Fibroblast of villous mesenchyme (primary cell): ENCODE measurements around the gene CREB3L1. TPM values are rescaled to one million over a fixed set of nuclear protein-coding genes. Genes with fewer than 3 reads are reported as not detected.

ENCODE experiments used
- DNase-seq: peaks from one replicate; pipeline ENCODE4 v3.0.0-alpha.2; 2010; ENCODE audit warnings: low read depth
- H3K4me3 ChIP-seq: 2 replicates; pipeline ENCODE4 v1.5.1; 2011; ENCODE audit warnings: low read depth, mild to moderate bottlenecking, low read length
- total RNA-seq: library from RNA; depleted of rRNA; stranded (reverse); fragments of >200 nt; gene quantifications from 2 replicates; pipeline ENCODE4 v1.2.3, GENCODE V29; 2012
- TF ChIP-seq, protein P1 (sequence below): IDR thresholded peaks from 2 replicates; pipeline ENCODE4 v1.5.1; 2012; ENCODE audit warnings: low read depth, mild to moderate bottlenecking, low read length; ENCODE audit not compliant: insufficient read depth

CREB3L1 gene
- total RNA-seq, 1 donor: 40.6 TPM

DNA sequence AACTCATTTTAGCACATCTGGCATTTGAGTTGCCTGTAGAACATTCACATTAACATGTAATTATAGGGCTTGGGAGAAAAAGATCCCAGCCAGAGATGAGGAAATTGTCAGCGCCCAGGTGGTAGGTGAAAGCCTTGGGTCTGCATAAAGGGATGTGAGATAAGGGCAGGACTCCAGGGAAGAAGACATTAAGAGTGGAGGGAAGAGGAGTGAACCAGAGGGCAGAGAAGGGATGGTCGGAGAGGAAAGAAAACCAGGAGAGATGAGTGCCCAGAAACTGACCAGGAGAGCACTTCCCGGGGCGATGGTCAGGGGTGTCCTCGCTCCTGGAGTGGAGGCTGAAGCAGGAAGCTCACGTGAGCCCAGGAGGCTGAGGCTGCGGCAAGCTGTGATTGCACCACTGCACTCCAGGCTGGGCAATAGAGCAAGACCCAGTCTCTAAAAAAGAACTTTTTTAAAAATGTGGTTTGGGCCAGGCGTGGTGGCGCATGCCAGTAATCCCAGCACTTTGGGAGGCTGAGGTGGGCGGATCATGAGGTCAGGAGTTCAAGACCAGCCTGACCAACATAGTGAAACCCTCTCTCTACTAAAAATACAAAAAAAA lies 49.5 kb downstream of the CREB3L1 start:
- no peak for DNase-seq
- TF ChIP-seq, protein P1, sequence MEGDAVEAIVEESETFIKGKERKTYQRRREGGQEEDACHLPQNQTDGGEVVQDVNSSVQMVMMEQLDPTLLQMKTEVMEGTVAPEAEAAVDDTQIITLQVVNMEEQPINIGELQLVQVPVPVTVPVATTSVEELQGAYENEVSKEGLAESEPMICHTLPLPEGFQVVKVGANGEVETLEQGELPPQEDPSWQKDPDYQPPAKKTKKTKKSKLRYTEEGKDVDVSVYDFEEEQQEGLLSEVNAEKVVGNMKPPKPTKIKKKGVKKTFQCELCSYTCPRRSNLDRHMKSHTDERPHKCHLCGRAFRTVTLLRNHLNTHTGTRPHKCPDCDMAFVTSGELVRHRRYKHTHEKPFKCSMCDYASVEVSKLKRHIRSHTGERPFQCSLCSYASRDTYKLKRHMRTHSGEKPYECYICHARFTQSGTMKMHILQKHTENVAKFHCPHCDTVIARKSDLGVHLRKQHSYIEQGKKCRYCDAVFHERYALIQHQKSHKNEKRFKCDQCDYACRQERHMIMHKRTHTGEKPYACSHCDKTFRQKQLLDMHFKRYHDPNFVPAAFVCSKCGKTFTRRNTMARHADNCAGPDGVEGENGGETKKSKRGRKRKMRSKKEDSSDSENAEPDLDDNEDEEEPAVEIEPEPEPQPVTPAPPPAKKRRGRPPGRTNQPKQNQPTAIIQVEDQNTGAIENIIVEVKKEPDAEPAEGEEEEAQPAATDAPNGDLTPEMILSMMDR: no peak
- no peak overlapping the region for H3K4me3 ChIP-seq

DNA sequence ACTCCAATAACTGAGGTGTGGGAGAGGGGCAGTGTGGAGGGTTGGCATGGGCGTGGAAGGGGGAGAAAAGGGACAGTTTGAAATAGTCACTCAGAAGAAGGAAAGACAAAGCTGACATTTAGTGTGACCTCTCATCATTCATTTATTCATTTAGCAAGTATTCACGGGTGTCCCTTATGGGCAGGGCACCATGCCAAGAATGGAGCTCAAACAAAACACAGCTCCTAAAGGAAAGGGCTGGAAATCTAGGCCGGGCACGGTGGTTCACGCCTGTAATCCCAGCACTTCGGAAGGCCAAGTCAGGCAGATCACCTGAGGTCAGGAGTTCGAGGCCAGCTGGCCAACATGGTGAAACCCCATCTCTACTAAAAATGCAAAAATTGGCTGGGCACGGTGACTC lies 50.4 kb downstream of the CREB3L1 start:
- TF ChIP-seq, protein P1: no peak
- no peak overlapping the region for H3K4me3 ChIP-seq
- DNase-seq: no peak

DNA sequence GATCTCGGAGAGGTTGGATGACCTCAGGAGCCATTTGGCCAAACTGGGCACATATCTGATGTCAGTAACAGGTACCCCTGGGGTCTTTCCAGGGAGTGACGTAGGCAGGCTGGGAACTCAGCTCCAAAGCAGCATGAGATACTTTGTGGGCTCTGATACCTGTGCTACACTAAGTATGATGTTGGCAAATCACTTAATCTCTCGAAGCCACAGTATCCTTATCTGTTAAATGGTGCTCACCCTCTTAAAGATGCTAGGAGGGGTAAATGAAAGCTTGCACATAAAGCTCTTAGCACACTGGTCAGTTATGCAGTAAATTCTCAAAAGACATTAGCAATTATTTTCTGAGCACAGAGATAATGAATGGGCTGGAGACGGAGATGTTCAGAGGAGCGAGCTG lies 52.7 kb downstream of the CREB3L1 start:
- H3K4me3 ChIP-seq: no peak overlapping the region
- no peak for DNase-seq
- TF ChIP-seq, protein P1: no peak

DNA sequence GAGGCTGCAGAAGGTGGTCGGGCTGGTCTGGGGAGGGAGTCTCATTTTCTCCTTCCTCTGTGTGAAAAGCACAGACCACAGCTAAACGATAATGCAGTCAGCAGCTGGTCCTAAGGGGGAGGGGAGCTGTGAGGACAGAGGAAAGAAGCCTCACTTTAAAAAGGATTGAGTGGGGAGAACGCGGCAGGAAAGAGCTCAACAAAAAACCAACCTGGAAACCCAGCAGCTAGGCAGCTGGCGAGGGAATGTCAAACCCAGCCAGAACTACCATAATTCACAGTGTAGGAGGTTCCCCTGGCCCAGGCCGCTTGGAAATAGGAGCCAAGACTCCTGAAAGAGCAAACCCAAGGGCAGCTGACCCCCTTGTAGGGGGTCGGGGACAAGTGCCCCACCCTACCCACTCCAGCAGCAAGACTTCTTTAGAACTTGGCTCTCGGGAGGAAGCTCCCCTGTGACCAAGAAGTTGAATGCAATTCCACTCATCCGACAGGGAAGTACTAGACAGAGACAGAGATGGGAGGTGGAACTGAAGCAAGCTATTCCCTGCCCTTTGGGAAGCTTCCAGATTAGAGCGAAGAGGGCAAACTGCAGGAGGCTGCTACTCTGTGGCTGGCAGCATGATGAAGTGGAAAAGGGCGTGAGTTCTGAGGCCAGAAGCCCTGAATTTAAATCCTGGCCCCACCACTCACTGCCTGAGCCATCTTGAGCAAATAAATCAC lies 53.3 kb downstream of the CREB3L1 start:
- DNase-seq: peak; percentile 37
- no peak overlapping the region for H3K4me3 ChIP-seq
- TF ChIP-seq, protein P1: no peak

DNA sequence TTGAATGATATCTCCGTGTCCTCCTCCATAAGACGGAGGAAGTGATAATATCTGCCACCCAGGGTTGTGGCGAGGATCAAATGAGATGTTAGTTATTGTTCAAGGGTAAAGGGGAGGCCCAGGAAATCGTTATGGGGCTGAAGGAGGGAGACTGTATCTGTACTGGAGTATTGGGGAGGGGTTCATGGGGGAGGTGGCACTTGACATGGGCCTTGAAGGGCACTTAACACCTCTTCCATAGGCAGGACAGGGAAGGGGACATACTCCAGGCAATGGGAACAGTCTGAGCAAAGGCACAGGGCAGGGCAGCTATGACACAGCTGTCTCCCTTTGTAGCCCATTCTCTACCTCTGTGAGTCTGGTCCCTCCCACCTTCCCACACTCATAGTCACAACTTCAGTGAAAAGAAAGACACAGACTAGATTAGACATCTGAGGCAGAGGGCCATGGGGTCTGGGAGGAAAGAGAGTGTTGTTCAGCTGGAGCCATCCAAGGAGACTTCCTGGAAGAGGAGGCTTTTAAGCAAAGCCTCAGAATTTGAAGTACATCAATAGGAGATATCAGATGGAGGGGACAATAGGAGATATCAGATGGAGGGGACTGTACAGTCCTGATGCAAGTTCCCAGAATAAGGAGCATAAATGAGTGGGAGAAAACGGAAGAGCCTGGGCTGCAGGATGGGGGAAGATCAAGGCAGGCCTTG lies 54.0 kb downstream of the CREB3L1 start:
- DNase-seq: no peak
- TF ChIP-seq, protein P1: no peak
- H3K4me3 ChIP-seq: no peak overlapping the region

DNA sequence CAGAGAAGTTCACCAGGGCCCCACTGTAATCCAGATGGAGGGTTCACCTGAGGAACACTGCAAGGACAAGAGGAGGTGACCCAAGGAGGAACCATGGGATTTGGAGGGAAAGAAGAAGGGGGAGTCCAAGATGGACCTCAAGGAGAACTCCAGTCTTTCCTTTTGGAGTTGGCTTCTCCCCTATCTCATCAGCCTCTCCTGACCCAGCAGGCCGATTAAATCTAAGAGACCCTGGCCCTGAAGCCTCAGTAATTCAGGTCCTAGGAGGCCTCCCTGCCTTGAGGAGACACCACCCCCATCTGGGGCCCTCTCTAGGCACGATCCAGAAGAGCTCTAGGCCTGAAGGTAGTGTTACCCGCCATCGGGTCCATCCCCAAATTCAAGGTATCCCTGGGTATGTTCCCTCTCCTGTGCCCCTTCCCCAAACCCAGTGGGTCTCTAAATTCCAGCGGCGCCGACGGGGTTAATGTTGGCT lies 54.7 kb downstream of the CREB3L1 start:
- no peak overlapping the region for H3K4me3 ChIP-seq
- DNase-seq: no peak
- TF ChIP-seq, protein P1: no peak
